DMS 273 (cell line): ENCODE data around the gene SPNS2.

Source experiments
- DNase-seq: peaks from one replicate; lab custom pipeline; 2025; ENCODE audit not compliant: unreplicated experiment; lab: John Stamatoyannopoulos, UW

SPNS2 gene

GRCh38 chr17:4502466-4503154 is 3.9 kb downstream of the SPNS2 start:
- peak; percentile 45 for DNase-seq

GRCh38 chr17:4503283-4504025 is 4.8 kb downstream of the SPNS2 start:
- DNase-seq = no peak

- no peak for DNase-seq
Measured at GRCh38 chr17:4504188-4504587, 5.5 kb downstream of the SPNS2 start.

- no peak for DNase-seq
Measured at GRCh38 chr17:4505187-4505586, 6.5 kb downstream of the SPNS2 start.

GRCh38 chr17:4506175-4506813 is 7.6 kb downstream of the SPNS2 start:
- DNase-seq = no peak

- no peak for DNase-seq
Measured at GRCh38 chr17:4506892-4507291, 8.2 kb downstream of the SPNS2 start.

- DNase-seq = no peak
Measured at GRCh38 chr17:4507361-4508111, 8.9 kb downstream of the SPNS2 start.

- DNase-seq = no peak
Measured at GRCh38 chr17:4508207-4508606, 9.5 kb downstream of the SPNS2 start.

- peak; percentile 28 for DNase-seq
Measured at GRCh38 chr17:4509401-4509800, 10.7 kb downstream of the SPNS2 start.

GRCh38 chr17:4509923-4510617 is 11.4 kb downstream of the SPNS2 start:
- no peak for DNase-seq

- no peak for DNase-seq
Measured at GRCh38 chr17:4510618-4510941, 11.9 kb downstream of the SPNS2 start.

GRCh38 chr17:4511199-4511932 is 12.7 kb downstream of the SPNS2 start:
- no peak for DNase-seq

GRCh38 chr17:4512156-4513112 is 13.8 kb downstream of the SPNS2 start:
- DNase-seq = no peak

- no peak for DNase-seq
Measured at GRCh38 chr17:4513113-4514032, 14.7 kb downstream of the SPNS2 start.

- DNase-seq = no peak
Measured at GRCh38 chr17:4514206-4514605, 15.5 kb downstream of the SPNS2 start.

- DNase-seq = no peak
Measured at GRCh38 chr17:4514779-4515178, 16.1 kb downstream of the SPNS2 start.

GRCh38 chr17:4515501-4515900 is 16.8 kb downstream of the SPNS2 start:
- no peak for DNase-seq

GRCh38 chr17:4516735-4517134 is 18.1 kb downstream of the SPNS2 start:
- DNase-seq = no peak
